Upper lobe of left lung (tissue), 4 donors: Measurements from ENCODE around the gene MATN4.

ENCODE experiments used
- POLR2A ChIP-seq, 4 donors: fragments of 450-650 bp; IDR thresholded peaks; one replicate each; pipeline ENCODE4 v1.5.1; 2016 to 2017; ENCODE audit warnings: antibody characterized with exemption in 4 of 4, mild to moderate bottlenecking in 2 of 4
- POLR2AphosphoS5 ChIP-seq, 2 donors: sonication (generic); formaldehyde crosslinking; IDR thresholded peaks; one replicate each; pipeline ENCODE4 v1.5.1; 2017; ENCODE audit warnings: antibody characterized with exemption in 2 of 2
- TF ChIP-seq, protein P1 (sequence below), 6 experiments: fragments of 450-650 bp in 4 of 6; fragments of 200-600 bp in 2 of 6; sonication (generic) in 2 of 6; IDR thresholded peaks; one replicate each; pipeline ENCODE4 v1.5.1; 2016 to 2019; ENCODE audit warnings: antibody characterized with exemption in 6 of 6

DNA sequence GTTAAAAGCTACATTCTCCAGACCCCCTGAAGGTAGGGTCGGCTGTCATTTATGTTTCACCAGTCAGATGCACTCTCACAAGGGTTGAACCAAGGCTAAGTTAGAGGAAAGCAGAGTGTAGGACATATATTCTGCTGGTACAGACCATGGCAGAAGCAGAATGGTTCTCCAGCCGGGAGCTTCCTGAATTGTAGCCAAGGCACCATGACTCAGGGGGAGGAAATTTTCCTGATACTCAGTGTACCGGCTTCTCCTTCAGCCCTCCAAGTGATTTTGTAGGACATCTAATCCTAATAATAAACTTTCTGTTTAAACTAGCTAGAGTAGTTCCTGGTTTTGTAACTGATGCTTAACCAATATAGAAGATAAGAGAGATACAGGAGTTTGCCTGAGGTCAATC, 39.6 kb downstream of the MATN4 start:
- TF ChIP-seq, protein P1, sequence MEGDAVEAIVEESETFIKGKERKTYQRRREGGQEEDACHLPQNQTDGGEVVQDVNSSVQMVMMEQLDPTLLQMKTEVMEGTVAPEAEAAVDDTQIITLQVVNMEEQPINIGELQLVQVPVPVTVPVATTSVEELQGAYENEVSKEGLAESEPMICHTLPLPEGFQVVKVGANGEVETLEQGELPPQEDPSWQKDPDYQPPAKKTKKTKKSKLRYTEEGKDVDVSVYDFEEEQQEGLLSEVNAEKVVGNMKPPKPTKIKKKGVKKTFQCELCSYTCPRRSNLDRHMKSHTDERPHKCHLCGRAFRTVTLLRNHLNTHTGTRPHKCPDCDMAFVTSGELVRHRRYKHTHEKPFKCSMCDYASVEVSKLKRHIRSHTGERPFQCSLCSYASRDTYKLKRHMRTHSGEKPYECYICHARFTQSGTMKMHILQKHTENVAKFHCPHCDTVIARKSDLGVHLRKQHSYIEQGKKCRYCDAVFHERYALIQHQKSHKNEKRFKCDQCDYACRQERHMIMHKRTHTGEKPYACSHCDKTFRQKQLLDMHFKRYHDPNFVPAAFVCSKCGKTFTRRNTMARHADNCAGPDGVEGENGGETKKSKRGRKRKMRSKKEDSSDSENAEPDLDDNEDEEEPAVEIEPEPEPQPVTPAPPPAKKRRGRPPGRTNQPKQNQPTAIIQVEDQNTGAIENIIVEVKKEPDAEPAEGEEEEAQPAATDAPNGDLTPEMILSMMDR (IDR thresholded peaks at IDR 0.05), result no peak
- TF ChIP-seq POLR2A (IDR thresholded peaks at IDR 0.05) (no peak), POLR2AphosphoS5 (IDR thresholded peaks at IDR 0.05) (no peak)
